Stomach (tissue), 9 donors: ENCODE results near the gene PLD5. TPM values are rescaled to one million over a fixed set of nuclear protein-coding genes. Genes with fewer than 3 reads are reported as not detected.

Experiments used
- DNase-seq, 2 donors: peaks; one replicate each; pipeline versions ENCODE4 v3.0.0 to v3.0.0-alpha.2; 2013 to 2019
- H3K27ac ChIP-seq, 5 donors: fragments of 200-600 bp in 4 of 5; sonication (generic) in 4 of 5; one replicate each; pipeline ENCODE4 v1.5.1; 2013 to 2019; ENCODE audit warnings: mild to moderate bottlenecking in 1 of 5, moderate library complexity in 1 of 5
- H3K27me3 ChIP-seq, 3 donors: fragments of 200-600 bp; sonication (generic); one replicate each; pipeline ENCODE4 v1.5.1; 2017 to 2019; ENCODE audit warnings: mixed run types in 1 of 3
- H3K36me3 ChIP-seq, 4 donors: fragments of 200-600 bp; sonication (generic); 1 replicate in 3 of 4; 2 replicates in 1 of 4; pipeline ENCODE4 v1.5.1; 2016 to 2019
- H3K4me1 ChIP-seq, 4 donors: fragments of 200-600 bp; sonication (generic); one replicate each; pipeline ENCODE4 v1.5.1; 2016 to 2019
- H3K4me3 ChIP-seq, 4 donors: fragments of 200-600 bp; sonication (generic) in 3 of 4; one replicate each; pipeline ENCODE4 v1.5.1; 2016 to 2019; ENCODE audit warnings: mild to moderate bottlenecking in 1 of 4
- H3K9me3 ChIP-seq, 4 donors: fragments of 200-600 bp; sonication (generic); one replicate each; pipeline ENCODE4 v1.5.1; 2016 to 2019
- EP300 ChIP-seq: sonication (generic); formaldehyde crosslinking; IDR thresholded peaks from one replicate; pipeline ENCODE4 v1.6.1; 2017; ENCODE audit warnings: antibody characterized with exemption
- POLR2A ChIP-seq, 4 donors: fragments of 450-650 bp; IDR thresholded peaks; one replicate each; pipeline ENCODE4 v1.6.1; 2016; ENCODE audit warnings: antibody characterized with exemption in 4 of 4, control low read depth in 2 of 4, mild to moderate bottlenecking in 1 of 4, moderate library complexity in 1 of 4
- POLR2AphosphoS5 ChIP-seq, 3 donors: sonication (generic); formaldehyde crosslinking; IDR thresholded peaks; one replicate each; pipeline ENCODE4 v1.6.1; 2016; ENCODE audit warnings: antibody characterized with exemption in 3 of 3
- WGBS, 5 donors: extraction: QIAGEN DNeasy Blood & Tissue Kit in 3 of 5; methylation state at CpG; one replicate each; pipeline versions ENCODE4 v1.1.5 to v1.1.7; 2013 to 2018; 5-methylcytosine and 5-hydroxymethylcytosine counted together
- intact Hi-C: fragments of 100-400 bp; cut with DNase I; formaldehyde crosslinking; loops from one replicate; pipeline ENCODE4 v1.15.1; 2023; ENCODE audit warnings: low total_unique reads
- polyA plus RNA-seq, 3 donors: library from polyadenylated mRNA; stranded (reverse); fragments of 200-250 nt; gene quantifications; one replicate each; pipeline ENCODE4 v1.2.3, GENCODE V29; 2013
- total RNA-seq, 5 donors: library from RNA; depleted of rRNA; stranded (reverse); fragments of >200 nt; gene quantifications; one replicate each; pipeline versions ENCODE4 v1.1.0 to v1.2.3, GENCODE V29; 2014 to 2016
- TF ChIP-seq, protein P1 (sequence below), 7 experiments: fragments of 450-650 bp in 4 of 7; fragments of 200-600 bp in 3 of 7; sonication (generic) in 3 of 7; IDR thresholded peaks; one replicate each; pipeline ENCODE4 v1.5.1; 2016 to 2019; ENCODE audit warnings: antibody characterized with exemption in 7 of 7, control low read depth in 2 of 7, mild to moderate bottlenecking in 1 of 7
- donor health status: healthy with polysubstance abuse.
- donor health status: Bipolar disorder and iron deficiency.
- donor health status: healthy.

PLD5 gene
- total and polyA plus RNA-seq, 8 donors = under 0.01 to 0.72 (median 0.23) TPM; not detected in 4

DNA sequence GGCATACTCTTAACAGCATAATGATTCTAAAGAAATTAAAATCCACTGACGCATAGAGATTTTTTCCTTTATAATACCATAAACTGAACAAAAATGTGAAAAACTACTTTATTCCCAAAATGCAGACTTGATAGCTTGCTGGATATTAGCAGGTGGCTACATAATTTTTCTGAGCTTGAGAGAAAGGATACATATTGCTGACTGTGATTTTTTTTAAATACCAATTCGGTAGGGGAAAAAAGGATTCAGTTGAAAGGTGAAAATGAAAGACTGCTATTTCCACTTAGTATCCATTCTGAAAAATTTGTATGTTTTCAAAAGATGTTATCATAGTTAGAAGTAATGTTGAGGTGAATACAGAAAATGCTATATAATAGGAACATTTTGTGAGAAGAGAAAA lies 435.6 kb downstream of the PLD5 start:
- Histone ChIP-seq H3K27ac (no peak overlapping the region), H3K4me3 (no peak overlapping the region), H3K27me3 (no peaks in the 10 kb centered on the region), H3K36me3 (no peaks in the 10 kb centered on the region), H3K4me1 (no peaks in the 10 kb centered on the region), H3K9me3 (no peaks in the 10 kb centered on the region)
- intact Hi-C loops = no loop called here
- no peak for TF ChIP-seq POLR2A (IDR thresholded peaks at IDR 0.05)
- TF ChIP-seq POLR2AphosphoS5 (IDR thresholded peaks at IDR 0.05) = no peak
- TF ChIP-seq EP300 = no peak
- TF ChIP-seq, protein P1, sequence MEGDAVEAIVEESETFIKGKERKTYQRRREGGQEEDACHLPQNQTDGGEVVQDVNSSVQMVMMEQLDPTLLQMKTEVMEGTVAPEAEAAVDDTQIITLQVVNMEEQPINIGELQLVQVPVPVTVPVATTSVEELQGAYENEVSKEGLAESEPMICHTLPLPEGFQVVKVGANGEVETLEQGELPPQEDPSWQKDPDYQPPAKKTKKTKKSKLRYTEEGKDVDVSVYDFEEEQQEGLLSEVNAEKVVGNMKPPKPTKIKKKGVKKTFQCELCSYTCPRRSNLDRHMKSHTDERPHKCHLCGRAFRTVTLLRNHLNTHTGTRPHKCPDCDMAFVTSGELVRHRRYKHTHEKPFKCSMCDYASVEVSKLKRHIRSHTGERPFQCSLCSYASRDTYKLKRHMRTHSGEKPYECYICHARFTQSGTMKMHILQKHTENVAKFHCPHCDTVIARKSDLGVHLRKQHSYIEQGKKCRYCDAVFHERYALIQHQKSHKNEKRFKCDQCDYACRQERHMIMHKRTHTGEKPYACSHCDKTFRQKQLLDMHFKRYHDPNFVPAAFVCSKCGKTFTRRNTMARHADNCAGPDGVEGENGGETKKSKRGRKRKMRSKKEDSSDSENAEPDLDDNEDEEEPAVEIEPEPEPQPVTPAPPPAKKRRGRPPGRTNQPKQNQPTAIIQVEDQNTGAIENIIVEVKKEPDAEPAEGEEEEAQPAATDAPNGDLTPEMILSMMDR (IDR thresholded peaks at IDR 0.05) = no peak
- no peak for DNase-seq
- 79 to 91% (median 85%) methylated on average over 2 of the region's 2 CpGs for WGBS, 5 donors

DNA sequence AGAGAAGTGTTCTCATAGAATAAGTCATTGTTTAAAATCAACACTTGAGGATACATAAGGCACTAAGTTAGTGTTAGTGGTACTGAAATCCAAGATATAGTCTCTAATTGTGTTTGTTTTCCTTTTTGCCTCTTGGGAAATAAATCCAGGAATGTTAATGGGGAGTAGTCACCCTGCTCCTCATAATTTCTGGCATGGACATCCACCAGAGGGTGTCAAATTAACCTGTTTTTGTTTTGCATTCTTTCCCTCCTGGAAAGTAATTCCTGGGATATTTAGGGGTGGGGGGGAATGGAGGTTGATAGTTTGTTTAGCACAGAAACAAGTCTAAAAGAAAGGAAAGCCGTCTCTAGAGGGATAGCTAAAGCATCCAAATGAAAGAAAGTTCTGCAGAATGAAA lies 437.8 kb downstream of the PLD5 start:
- H3K27me3 ChIP-seq = no peaks in the 10 kb centered on the region
- no peak overlapping the region for H3K27ac ChIP-seq
- no peak for DNase-seq
- 35 to 71% (median 53%) methylated on average over 1 of the region's 1 CpG for WGBS, 5 donors
- H3K4me3 ChIP-seq = no peak overlapping the region
- intact Hi-C loops = no loop called here
- TF ChIP-seq EP300 (no peak), POLR2AphosphoS5 (IDR thresholded peaks at IDR 0.05) (no peak), POLR2A (IDR thresholded peaks at IDR 0.05) (no peak)
- TF ChIP-seq, protein P1 (IDR thresholded peaks at IDR 0.05) = no peak
- H3K4me1 ChIP-seq = no peaks in the 10 kb centered on the region
- no peaks in the 10 kb centered on the region for H3K9me3 ChIP-seq
- no peaks in the 10 kb centered on the region for H3K36me3 ChIP-seq

DNA sequence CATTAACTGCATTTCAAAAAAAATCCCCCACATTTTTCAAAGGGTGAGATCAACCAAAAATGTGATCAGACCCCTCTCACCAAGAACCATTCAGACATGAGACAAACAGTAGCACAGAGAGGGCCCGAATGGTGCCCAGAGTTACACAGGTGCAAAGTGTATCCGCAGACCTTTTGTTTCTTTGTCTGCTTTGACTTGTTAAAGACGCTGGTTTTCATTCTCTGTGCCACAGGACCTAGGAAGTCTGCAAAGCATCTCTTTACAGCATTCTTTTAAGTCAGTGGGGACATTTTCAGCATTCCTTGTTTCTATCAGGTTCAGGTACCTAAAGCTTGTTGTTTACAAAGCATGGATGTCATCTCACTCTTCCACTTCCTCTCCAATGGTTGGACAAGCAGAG lies 438.4 kb downstream of the PLD5 start:
- no peak for TF ChIP-seq EP300
- TF ChIP-seq POLR2A (IDR thresholded peaks at IDR 0.05) = no peak
- no peak for TF ChIP-seq POLR2AphosphoS5 (IDR thresholded peaks at IDR 0.05)
- TF ChIP-seq, protein P1 (IDR thresholded peaks at IDR 0.05) = no peak
- Histone ChIP-seq H3K36me3 (no peaks in the 10 kb centered on the region), H3K27ac (no peak overlapping the region), H3K4me1 (no peaks in the 10 kb centered on the region), H3K27me3 (no peaks in the 10 kb centered on the region), H3K4me3 (no peak overlapping the region), H3K9me3 (no peaks in the 10 kb centered on the region)
- WGBS, 5 donors = 44 to 72% (median 53%) methylated on average over 3 of the region's 3 CpGs
- DNase-seq = no peak
- intact Hi-C loops = no loop called here

- Histone ChIP-seq H3K9me3 (no peaks in the 10 kb centered on the region), H3K27me3 (no peaks in the 10 kb centered on the region), H3K4me3 (no peak overlapping the region), H3K27ac (no peak overlapping the region), H3K36me3 (no peaks in the 10 kb centered on the region), H3K4me1 (no peaks in the 10 kb centered on the region)
- WGBS, 5 donors = 61 to 80% (median 71%) methylated on average over 2 of the region's 2 CpGs
- intact Hi-C loops = no loop called here
- no peak for DNase-seq
- no peak for TF ChIP-seq EP300
- TF ChIP-seq POLR2AphosphoS5 (IDR thresholded peaks at IDR 0.05) = no peak
- TF ChIP-seq, protein P1 (IDR thresholded peaks at IDR 0.05) = no peak
Measured at GRCh38 chr1:242083742-242084141, 440.8 kb downstream of the PLD5 start.
